Prostate gland (tissue), 2 donors: ENCODE measurements around the gene GUCY1B1. TPM values are rescaled to one million over a fixed set of nuclear protein-coding genes. Genes with fewer than 3 reads are reported as not detected.

Source experiments
- DNase-seq: peaks from one replicate; pipeline ENCODE4 v3.0.0-alpha.2; 2019; ENCODE audit warnings: low spot score
- H3K27ac ChIP-seq, 2 donors: fragments of 200-600 bp; sonication (generic); 2 replicates each; pipeline ENCODE4 v1.5.1; 2017 to 2019
- H3K27me3 ChIP-seq: fragments of 200-600 bp; sonication (generic); replicated peaks from 2 replicates; pipeline ENCODE4 v1.5.1; 2019; ENCODE audit not compliant: insufficient read depth
- H3K36me3 ChIP-seq, 2 donors: fragments of 200-600 bp; sonication (generic); 1 replicate in 1 of 2; 2 replicates in 1 of 2; pipeline versions ENCODE4 v1.5.1 to v1.8.1; 2017 to 2019
- H3K4me1 ChIP-seq: fragments of 200-600 bp; sonication (generic); replicated peaks from 2 replicates; pipeline ENCODE4 v1.5.1; 2019
- H3K4me3 ChIP-seq, 2 donors: fragments of 200-600 bp; sonication (generic); 2 replicates each; pipeline ENCODE4 v1.5.1; 2017 to 2019
- H3K9me3 ChIP-seq: fragments of 200-600 bp; sonication (generic); 2 replicates; pipeline ENCODE4 v1.5.1; 2017
- POLR2A ChIP-seq: fragments of 450-650 bp; IDR thresholded peaks from one replicate; pipeline ENCODE4 v1.6.1; 2016; ENCODE audit warnings: antibody characterized with exemption, mild to moderate bottlenecking
- POLR2AphosphoS5 ChIP-seq: sonication (generic); formaldehyde crosslinking; IDR thresholded peaks from one replicate; pipeline ENCODE4 v1.6.1; 2017; ENCODE audit warnings: antibody characterized with exemption
- WGBS: methylation state at CpG from one replicate; pipeline ENCODE4 v1.1.5; 2018; 5-methylcytosine and 5-hydroxymethylcytosine counted together
- intact Hi-C: fragments of 100-400 bp; cut with DNase I; formaldehyde crosslinking; loops from one replicate; pipeline ENCODE4 v1.14.2; 2022
- total RNA-seq, 2 donors: library from RNA; depleted of rRNA; stranded (reverse); fragments of >200 nt; gene quantifications; one replicate each; pipeline ENCODE4 v1.1.0, GENCODE V29; 2016
- TF ChIP-seq, protein P1 (sequence below), 4 experiments: fragments of 200-600 bp in 2 of 4; fragments of 450-650 bp in 2 of 4; sonication (generic) in 2 of 4; IDR thresholded peaks; 1 replicate in 3 of 4; 2 replicates in 1 of 4; pipeline ENCODE4 v1.5.1; 2016 to 2019; ENCODE audit warnings: antibody characterized with exemption in 4 of 4, mild to moderate bottlenecking in 2 of 4, moderate library complexity in 2 of 4

The GUCY1B1 gene
- total RNA-seq, 2 donors from 2014 or later: 5.6 to 12.6 TPM

- Histone ChIP-seq H3K36me3 (no peaks in the 10 kb centered on the region), H3K9me3 (no peaks in the 10 kb centered on the region), H3K4me3 (peak overlapping the region; percentile 61 to 63), H3K27me3 (no peaks in the 10 kb centered on the region), H3K27ac (peak overlapping the region; percentile 79 to 85), H3K4me1 (no peaks in the 10 kb centered on the region)
- no peak for DNase-seq
- intact Hi-C loops: loop anchor here (5.0 kb wide), 1 partner anchor 87 kb away; no protein-coding TSS in a partner anchor
- whole genome bisulfite sequencing: under 1% methylated on average over 73 of the region's 77 CpGs
- TF ChIP-seq POLR2AphosphoS5 (no peak), POLR2A (no peak)
- TF ChIP-seq, protein P1, sequence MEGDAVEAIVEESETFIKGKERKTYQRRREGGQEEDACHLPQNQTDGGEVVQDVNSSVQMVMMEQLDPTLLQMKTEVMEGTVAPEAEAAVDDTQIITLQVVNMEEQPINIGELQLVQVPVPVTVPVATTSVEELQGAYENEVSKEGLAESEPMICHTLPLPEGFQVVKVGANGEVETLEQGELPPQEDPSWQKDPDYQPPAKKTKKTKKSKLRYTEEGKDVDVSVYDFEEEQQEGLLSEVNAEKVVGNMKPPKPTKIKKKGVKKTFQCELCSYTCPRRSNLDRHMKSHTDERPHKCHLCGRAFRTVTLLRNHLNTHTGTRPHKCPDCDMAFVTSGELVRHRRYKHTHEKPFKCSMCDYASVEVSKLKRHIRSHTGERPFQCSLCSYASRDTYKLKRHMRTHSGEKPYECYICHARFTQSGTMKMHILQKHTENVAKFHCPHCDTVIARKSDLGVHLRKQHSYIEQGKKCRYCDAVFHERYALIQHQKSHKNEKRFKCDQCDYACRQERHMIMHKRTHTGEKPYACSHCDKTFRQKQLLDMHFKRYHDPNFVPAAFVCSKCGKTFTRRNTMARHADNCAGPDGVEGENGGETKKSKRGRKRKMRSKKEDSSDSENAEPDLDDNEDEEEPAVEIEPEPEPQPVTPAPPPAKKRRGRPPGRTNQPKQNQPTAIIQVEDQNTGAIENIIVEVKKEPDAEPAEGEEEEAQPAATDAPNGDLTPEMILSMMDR (IDR thresholded peaks at IDR 0.05): peak in 1 of 4 experiments; percentile 22
Measured at GRCh38 chr4:155759372-155760252, 791 bp downstream of the GUCY1B1 start.

GRCh38 chr4:155761047-155761446 is 2.2 kb downstream of the GUCY1B1 start:
- intact Hi-C loops: loop anchor here (5.0 kb wide), 1 partner anchor 89 kb away; no protein-coding TSS in a partner anchor
- Histone ChIP-seq H3K27ac (no peak overlapping the region), H3K9me3 (no peaks in the 10 kb centered on the region), H3K36me3 (no peaks in the 10 kb centered on the region), H3K27me3 (no peaks in the 10 kb centered on the region), H3K4me3 (no peak overlapping the region), H3K4me1 (no peaks in the 10 kb centered on the region)
- no peak for DNase-seq
- TF ChIP-seq, protein P1 (IDR thresholded peaks at IDR 0.05): no peak
- TF ChIP-seq POLR2AphosphoS5 (no peak), POLR2A (no peak)
- WGBS: 93% methylated on average over 3 of the region's 3 CpGs

- no peak overlapping the region for H3K27ac ChIP-seq
- H3K4me3 ChIP-seq: no peak overlapping the region
- H3K9me3 ChIP-seq: no peaks in the 10 kb centered on the region
- H3K36me3 ChIP-seq: no peaks in the 10 kb centered on the region
- no peak for DNase-seq
- no peaks in the 10 kb centered on the region for H3K27me3 ChIP-seq
- no peaks in the 10 kb centered on the region for H3K4me1 ChIP-seq
- no peak for TF ChIP-seq POLR2A
- TF ChIP-seq, protein P1 (IDR thresholded peaks at IDR 0.05): no peak
- TF ChIP-seq POLR2AphosphoS5: no peak
- intact Hi-C loops: loop anchor here (5.0 kb wide), 1 partner anchor 90 kb away; no protein-coding TSS in a partner anchor
Measured at GRCh38 chr4:155761916-155762315, 3.1 kb downstream of the GUCY1B1 start.

DNA sequence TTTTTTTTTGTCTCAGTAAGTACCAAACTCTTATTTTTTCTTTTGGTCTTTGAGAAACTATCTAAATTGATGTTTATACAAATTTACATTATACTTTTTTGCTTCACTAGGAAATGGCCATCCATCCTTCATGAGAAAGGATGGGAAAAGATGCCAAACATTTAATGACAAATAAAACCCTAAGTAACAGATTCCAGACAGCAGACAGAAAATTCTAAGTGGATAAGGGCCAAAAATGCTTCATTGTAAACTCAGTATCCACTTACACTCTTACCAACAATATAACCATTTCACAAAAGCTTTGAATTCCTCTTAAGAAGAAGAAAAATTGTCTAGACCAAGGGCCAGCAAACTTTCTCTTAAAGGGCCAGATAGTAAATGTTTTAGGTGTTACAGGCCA is 3.5 kb downstream of the GUCY1B1 start:
- Histone ChIP-seq H3K27me3 (no peaks in the 10 kb centered on the region), H3K4me3 (no peak overlapping the region), H3K27ac (no peak overlapping the region), H3K36me3 (no peaks in the 10 kb centered on the region), H3K4me1 (no peaks in the 10 kb centered on the region), H3K9me3 (no peaks in the 10 kb centered on the region)
- TF ChIP-seq, protein P1 (IDR thresholded peaks at IDR 0.05): no peak
- TF ChIP-seq POLR2A (no peak), POLR2AphosphoS5 (no peak)
- DNase-seq: no peak
- intact Hi-C loops: loop anchor here (5.0 kb wide), 1 partner anchor 90 kb away; no protein-coding TSS in a partner anchor

DNA sequence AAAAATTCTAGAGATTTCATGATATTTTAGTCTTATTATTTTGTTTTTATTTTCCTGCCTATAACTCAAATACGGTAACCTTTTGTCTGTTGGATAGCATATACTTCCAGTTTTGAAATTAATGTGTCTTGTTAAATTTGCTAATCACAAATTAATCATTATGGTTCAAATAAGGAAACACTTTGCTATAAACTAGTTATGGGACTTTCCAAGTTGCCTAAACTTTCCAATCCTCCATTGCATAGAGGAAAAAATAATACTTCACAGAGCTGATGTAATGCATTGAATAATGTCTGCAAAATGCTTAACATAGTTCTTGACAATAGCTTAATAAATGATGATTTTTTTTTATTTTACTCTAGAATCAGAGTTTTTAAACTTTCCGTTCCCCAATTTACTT is 4.7 kb downstream of the GUCY1B1 start:
- Histone ChIP-seq H3K36me3 (no peaks in the 10 kb centered on the region), H3K9me3 (no peaks in the 10 kb centered on the region), H3K27ac (no peak overlapping the region), H3K4me3 (no peak overlapping the region), H3K4me1 (no peaks in the 10 kb centered on the region), H3K27me3 (no peaks in the 10 kb centered on the region)
- no peak for DNase-seq
- intact Hi-C loops: loop anchor here (5.0 kb wide), 1 partner anchor 91 kb away; no protein-coding TSS in a partner anchor
- 89% methylated on average over 2 of the region's 2 CpGs for WGBS
- TF ChIP-seq POLR2AphosphoS5: no peak
